ENCODE data around the gene CCNL2. TPM values are rescaled to one million over a fixed set of nuclear protein-coding genes. Genes with fewer than 3 reads are reported as not detected.

Gene CCNL2
- total and polyA plus RNA-seq, 2 of the 13 experiments (the other 11 are each of a cell fraction or from before 2014, with no cell fraction given), result 105 to 340 TPM

DNA sequence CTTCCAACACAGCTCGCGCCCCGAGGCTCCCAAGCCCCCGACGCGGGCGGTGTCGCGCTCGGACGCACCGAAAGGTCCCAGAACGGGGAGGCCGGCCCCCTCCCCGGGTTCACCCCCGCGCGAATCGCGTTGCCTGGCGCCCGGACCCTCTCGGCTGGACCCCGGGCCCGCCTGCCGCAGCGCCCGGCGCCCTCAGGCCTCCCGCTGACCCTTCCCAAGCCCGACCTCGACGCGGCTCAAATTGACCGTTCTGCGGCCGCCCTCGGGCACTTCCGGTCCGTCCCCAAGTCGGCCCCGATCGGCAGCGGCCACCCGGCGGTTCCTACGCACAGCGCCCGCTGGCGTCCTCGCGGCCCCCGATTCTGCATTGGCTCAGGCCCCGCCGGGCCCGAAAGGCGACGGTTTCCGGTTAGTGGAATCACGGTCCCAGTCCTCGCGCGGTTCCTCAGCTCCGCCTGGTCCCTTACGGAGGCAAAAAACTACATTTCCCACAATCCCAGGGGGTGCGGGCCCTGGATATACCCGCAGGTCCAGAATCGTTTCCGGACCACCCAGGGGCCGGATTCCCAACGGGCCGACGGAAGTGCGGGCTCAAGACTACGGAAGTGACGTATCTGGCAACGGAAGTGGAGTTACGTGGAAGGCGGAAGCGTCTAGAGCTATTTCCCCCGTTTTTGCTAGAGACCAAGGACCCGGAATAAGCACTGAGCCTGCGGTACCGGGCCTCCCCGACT lies 24.0 kb downstream of the CCNL2 start, which contains the start of gene AURKAIP1 (continued):
- TF ChIP-seq, protein P1, sequence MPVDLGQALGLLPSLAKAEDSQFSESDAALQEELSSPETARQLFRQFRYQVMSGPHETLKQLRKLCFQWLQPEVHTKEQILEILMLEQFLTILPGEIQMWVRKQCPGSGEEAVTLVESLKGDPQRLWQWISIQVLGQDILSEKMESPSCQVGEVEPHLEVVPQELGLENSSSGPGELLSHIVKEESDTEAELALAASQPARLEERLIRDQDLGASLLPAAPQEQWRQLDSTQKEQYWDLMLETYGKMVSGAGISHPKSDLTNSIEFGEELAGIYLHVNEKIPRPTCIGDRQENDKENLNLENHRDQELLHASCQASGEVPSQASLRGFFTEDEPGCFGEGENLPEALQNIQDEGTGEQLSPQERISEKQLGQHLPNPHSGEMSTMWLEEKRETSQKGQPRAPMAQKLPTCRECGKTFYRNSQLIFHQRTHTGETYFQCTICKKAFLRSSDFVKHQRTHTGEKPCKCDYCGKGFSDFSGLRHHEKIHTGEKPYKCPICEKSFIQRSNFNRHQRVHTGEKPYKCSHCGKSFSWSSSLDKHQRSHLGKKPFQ (CRISPR knock-in tag; IDR thresholded peaks at IDR 0.05; ENCODE audit: insufficient replicate concordance), result peak; percentile 69
- TF ChIP-seq MAFK (conservative IDR thresholded peaks at IDR 0.05 in 1 of 2, IDR thresholded peaks at IDR 0.05 in 1 of 2; ENCODE audit: low read length in 2 of 2), result 0 out of 4 replicates have a peak, but pooled peaks of 1 of the 2 experiments have one; percentile 10
- TF ChIP-seq, protein P2, sequence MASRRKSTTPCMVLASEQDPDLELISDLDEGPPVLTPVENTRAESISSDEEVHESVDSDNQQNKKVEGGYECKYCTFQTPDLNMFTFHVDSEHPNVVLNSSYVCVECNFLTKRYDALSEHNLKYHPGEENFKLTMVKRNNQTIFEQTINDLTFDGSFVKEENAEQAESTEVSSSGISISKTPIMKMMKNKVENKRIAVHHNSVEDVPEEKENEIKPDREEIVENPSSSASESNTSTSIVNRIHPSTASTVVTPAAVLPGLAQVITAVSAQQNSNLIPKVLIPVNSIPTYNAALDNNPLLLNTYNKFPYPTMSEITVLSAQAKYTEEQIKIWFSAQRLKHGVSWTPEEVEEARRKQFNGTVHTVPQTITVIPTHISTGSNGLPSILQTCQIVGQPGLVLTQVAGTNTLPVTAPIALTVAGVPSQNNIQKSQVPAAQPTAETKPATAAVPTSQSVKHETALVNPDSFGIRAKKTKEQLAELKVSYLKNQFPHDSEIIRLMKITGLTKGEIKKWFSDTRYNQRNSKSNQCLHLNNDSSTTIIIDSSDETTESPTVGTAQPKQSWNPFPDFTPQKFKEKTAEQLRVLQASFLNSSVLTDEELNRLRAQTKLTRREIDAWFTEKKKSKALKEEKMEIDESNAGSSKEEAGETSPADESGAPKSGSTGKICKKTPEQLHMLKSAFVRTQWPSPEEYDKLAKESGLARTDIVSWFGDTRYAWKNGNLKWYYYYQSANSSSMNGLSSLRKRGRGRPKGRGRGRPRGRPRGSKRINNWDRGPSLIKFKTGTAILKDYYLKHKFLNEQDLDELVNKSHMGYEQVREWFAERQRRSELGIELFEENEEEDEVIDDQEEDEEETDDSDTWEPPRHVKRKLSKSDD (CRISPR knock-in tag; IDR thresholded peaks at IDR 0.05; ENCODE audit: low read depth), result peak; percentile 82
- TF ChIP-seq, protein P3, sequence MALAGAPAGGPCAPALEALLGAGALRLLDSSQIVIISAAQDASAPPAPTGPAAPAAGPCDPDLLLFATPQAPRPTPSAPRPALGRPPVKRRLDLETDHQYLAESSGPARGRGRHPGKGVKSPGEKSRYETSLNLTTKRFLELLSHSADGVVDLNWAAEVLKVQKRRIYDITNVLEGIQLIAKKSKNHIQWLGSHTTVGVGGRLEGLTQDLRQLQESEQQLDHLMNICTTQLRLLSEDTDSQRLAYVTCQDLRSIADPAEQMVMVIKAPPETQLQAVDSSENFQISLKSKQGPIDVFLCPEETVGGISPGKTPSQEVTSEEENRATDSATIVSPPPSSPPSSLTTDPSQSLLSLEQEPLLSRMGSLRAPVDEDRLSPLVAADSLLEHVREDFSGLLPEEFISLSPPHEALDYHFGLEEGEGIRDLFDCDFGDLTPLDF (CRISPR knock-in tag; IDR thresholded peaks at IDR 0.05), result peak; percentile 79
- TF ChIP-seq, protein P4, sequence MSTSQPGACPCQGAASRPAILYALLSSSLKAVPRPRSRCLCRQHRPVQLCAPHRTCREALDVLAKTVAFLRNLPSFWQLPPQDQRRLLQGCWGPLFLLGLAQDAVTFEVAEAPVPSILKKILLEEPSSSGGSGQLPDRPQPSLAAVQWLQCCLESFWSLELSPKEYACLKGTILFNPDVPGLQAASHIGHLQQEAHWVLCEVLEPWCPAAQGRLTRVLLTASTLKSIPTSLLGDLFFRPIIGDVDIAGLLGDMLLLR (CRISPR knock-in tag; IDR thresholded peaks at IDR 0.05), result peak; percentile 80; the same call in 1 of the 2 replicates
- no peak for TF ChIP-seq ZNF841 (CRISPR knock-in tag; IDR thresholded peaks at IDR 0.05; ENCODE audit: borderline replicate concordance)
- TF ChIP-seq, protein P5, sequence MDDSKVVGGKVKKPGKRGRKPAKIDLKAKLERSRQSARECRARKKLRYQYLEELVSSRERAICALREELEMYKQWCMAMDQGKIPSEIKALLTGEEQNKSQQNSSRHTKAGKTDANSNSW (CRISPR knock-in tag; IDR thresholded peaks at IDR 0.05; ENCODE audit: borderline replicate concordance), result no peak
- TF ChIP-seq, protein P6, sequence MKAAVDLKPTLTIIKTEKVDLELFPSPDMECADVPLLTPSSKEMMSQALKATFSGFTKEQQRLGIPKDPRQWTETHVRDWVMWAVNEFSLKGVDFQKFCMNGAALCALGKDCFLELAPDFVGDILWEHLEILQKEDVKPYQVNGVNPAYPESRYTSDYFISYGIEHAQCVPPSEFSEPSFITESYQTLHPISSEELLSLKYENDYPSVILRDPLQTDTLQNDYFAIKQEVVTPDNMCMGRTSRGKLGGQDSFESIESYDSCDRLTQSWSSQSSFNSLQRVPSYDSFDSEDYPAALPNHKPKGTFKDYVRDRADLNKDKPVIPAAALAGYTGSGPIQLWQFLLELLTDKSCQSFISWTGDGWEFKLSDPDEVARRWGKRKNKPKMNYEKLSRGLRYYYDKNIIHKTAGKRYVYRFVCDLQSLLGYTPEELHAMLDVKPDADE (CRISPR knock-in tag; IDR thresholded peaks at IDR 0.05), result no peak
- peak; percentile 18; the same call in 1 of the 2 replicates for TF ChIP-seq CAMTA2 (CRISPR knock-in tag; IDR thresholded peaks at IDR 0.05; ENCODE audit: borderline replicate concordance)
- TF ChIP-seq, protein P7, sequence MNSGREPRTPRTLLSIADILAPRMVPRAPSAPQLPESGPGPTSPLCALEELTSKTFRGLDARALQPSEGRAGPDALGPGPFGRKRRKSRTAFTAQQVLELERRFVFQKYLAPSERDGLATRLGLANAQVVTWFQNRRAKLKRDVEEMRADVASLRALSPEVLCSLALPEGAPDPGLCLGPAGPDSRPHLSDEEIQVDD (CRISPR knock-in tag; IDR thresholded peaks at IDR 0.05; ENCODE audit: borderline replicate concordance), result no peak
- TF ChIP-seq MIXL1 (CRISPR knock-in tag; IDR thresholded peaks at IDR 0.05), result peak; percentile 89
- no peak for TF ChIP-seq GTF2F1 (IDR thresholded peaks at IDR 0.05; ENCODE audit: low read length)
- no peak for TF ChIP-seq ZNF530 (CRISPR knock-in tag; IDR thresholded peaks at IDR 0.05; ENCODE audit: low read depth)
- peak; percentile 66; the same call in 1 of the 2 replicates for TF ChIP-seq IRX3 (CRISPR knock-in tag; IDR thresholded peaks at IDR 0.05; ENCODE audit: borderline replicate concordance, low read depth)
- peak; percentile 92 for TF ChIP-seq KMT2B (CRISPR knock-in tag; IDR thresholded peaks at IDR 0.05)
- no peak; the same call in 1 of the 2 replicates for TF ChIP-seq KDM1A (CRISPR knock-in tag; IDR thresholded peaks at IDR 0.05)
- no peak for TF ChIP-seq ZNF251 (CRISPR knock-in tag; IDR thresholded peaks at IDR 0.05)
- peak; percentile 96 for TF ChIP-seq ZNF772 (CRISPR knock-in tag; IDR thresholded peaks at IDR 0.05)
- no peak for TF ChIP-seq ZNF879 (CRISPR knock-in tag; IDR thresholded peaks at IDR 0.05)
- TF ChIP-seq ZNF33A (CRISPR knock-in tag; IDR thresholded peaks at IDR 0.05; ENCODE audit: borderline replicate concordance), result peak; percentile 94; the same call in 1 of the 2 replicates
- TF ChIP-seq JARID2 (CRISPR knock-in tag; IDR thresholded peaks at IDR 0.05; ENCODE audit: insufficient replicate concordance), result no peak
